AG10803 (cell line): ENCODE results near the gene RDX.

ENCODE experiments used
- DNase-seq: peaks from one replicate; pipeline ENCODE4 v3.0.0; 2010; ENCODE audit warnings: low read depth
- H3K4me3 ChIP-seq: 2 replicates; pipeline ENCODE4 v1.5.1; 2011; ENCODE audit warnings: mild to moderate bottlenecking, low read length, control low read depth
- TF ChIP-seq, protein P1 (sequence below): conservative IDR thresholded peaks from 2 replicates; pipeline ENCODE4 v1.5.1; 2011; ENCODE audit warnings: mild to moderate bottlenecking, low read length, control low read depth, inconsistent platforms

The RDX gene

DNA sequence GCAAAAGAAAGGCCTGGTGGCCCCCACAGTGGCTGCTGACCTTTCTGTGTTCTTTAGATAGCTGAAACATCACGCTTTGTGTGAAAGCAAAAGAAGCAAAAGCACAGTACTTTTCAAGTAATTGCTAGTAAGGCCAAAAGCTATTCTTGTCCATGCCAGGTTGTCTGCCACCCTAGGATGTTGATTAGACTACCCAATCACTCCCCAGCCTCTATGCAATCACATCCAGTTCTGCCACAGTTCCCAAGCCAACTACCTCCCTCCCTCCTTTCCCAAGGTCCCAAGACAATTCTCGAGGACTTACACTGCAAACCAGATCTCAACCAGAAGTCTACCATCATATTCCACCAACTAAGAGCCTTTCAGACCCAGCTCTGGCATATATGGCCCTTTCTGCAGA lies 46.2 kb downstream of the RDX start:
- TF ChIP-seq, protein P1, sequence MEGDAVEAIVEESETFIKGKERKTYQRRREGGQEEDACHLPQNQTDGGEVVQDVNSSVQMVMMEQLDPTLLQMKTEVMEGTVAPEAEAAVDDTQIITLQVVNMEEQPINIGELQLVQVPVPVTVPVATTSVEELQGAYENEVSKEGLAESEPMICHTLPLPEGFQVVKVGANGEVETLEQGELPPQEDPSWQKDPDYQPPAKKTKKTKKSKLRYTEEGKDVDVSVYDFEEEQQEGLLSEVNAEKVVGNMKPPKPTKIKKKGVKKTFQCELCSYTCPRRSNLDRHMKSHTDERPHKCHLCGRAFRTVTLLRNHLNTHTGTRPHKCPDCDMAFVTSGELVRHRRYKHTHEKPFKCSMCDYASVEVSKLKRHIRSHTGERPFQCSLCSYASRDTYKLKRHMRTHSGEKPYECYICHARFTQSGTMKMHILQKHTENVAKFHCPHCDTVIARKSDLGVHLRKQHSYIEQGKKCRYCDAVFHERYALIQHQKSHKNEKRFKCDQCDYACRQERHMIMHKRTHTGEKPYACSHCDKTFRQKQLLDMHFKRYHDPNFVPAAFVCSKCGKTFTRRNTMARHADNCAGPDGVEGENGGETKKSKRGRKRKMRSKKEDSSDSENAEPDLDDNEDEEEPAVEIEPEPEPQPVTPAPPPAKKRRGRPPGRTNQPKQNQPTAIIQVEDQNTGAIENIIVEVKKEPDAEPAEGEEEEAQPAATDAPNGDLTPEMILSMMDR, result no peak
- no peak for DNase-seq
- H3K4me3 ChIP-seq, result no peak overlapping the region

DNA sequence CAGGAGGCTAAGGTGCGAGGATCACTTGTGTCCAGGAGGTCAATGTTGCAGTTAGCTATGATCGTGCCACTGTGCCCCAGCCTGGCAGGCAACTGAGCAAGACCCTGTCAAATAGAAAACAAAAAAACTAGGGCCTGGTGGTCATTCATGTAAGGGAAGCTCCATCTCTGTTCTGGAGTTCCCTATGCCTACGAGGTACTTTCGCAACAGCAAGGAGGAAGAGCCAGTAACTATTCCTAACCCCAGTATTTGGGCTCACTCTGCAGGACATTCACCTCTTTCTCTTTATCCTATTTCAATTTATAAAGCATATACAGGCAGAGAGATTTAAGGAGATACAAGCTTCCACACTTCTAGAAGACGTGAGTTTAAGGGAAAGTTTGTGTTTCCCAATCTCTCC lies 46.6 kb downstream of the RDX start:
- H3K4me3 ChIP-seq, result no peak overlapping the region
- TF ChIP-seq, protein P1, result no peak
- DNase-seq, result no peak

DNA sequence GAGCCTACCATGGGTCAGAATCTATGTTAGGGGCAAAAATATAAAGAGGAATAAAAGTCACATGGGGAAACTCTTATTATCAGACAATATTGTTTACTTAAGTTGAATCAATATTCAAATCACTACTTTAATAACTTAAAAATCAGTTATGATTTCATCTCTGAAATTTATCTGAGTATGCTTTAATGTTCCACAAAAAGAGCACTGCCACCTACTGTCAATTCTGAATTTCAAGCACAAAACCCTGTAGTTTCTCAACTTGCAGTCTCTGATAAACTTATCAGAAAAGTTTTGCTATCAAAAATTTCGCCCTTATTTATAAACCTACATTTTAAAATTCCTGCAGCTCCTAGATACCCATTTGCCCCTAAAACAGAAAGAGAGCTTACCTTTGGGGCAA lies 47.3 kb downstream of the RDX start:
- peak; percentile 4 for DNase-seq
- TF ChIP-seq, protein P1, result peak; percentile 36; the same call in 1 of the 2 replicates
- H3K4me3 ChIP-seq, result no peak overlapping the region

DNA sequence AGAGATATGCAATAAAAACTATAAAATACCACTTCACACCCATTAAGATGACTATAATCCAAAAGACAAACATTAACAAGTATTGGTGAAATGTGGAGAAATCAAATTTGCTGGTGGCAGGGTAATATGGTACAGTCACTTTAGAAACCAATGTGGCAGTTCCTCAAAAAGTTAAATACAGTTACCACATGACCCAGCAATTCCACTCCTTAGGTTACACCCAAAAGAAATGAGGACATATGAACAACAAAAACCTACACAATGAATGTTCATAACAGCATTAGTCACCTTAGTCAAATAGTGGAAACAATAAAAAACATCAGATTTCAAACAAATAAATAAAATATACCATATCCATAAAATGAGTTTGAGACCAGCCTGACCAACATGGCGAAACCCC lies 52.6 kb downstream of the RDX start:
- H3K4me3 ChIP-seq, result no peak overlapping the region
- no peak for DNase-seq
- TF ChIP-seq, protein P1, result no peak

DNA sequence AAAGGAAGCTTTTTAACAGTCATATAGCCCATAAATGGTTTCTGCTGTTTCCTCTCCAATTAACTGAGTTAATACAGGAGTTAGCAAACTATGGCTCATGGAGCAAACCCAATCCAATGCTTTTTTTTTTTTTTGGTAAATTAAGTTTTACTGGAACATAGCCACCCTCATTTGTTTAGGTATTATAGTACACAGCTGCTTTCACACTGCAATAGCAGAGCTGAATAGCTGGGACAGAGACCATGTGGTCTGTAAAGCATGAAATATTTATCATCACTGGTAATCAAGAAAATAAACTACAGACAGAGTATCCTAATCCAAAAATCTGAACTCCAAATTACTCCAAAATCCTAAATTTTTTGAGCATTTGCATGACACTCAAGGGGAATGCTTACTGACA lies 53.7 kb downstream of the RDX start:
- TF ChIP-seq, protein P1, result no peak
- no peak for DNase-seq
- no peak overlapping the region for H3K4me3 ChIP-seq

DNA sequence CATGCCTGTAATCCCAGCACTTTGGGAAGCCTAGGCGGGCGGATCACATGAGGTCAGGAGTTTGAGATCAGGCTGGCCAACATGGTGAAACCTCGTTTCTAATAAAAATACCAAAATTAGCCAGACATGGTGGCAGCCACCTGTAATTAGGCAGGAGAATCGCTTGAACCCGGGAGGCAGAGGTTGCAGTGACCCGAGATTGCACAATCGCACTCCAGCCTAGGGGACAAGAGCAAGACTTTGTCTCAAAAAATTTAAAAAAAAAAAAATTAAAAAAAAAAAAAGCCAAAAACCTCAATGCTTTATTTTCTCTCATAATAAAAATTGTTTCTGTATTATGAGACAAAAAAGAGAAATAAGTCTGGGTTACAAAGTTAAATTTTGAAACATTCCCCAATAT lies 54.2 kb downstream of the RDX start:
- DNase-seq, result no peak
- H3K4me3 ChIP-seq, result no peak overlapping the region
- TF ChIP-seq, protein P1, result no peak

DNA sequence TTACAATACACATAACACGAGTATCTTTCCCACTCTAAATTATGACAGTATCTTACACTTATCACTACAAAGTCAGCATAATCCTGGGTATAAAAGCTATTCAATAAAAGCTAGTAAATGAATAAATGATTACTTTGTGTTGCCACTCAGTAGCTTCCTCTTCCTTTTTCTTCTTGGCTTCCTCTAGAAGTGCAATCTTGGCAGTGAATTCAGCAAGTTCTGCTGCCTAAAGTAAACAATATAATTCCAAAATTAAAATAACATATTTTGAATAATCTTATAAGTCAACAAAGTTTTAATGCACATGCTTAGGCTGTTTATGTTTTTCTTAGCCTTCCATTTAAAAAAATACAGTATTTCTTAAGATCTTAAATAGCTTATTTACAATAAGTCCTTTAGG lies 60.4 kb downstream of the RDX start:
- no peak overlapping the region for H3K4me3 ChIP-seq
- DNase-seq, result no peak
- TF ChIP-seq, protein P1, result no peak
